Esophagus muscularis mucosa (tissue), 4 donors: ENCODE data around the gene FAM107B. TPM values are rescaled to one million over a fixed set of nuclear protein-coding genes. Genes with fewer than 3 reads are reported as not detected.
A peak's percentile ranks its signal among the peaks of the same experiment; 100 is the strongest.

ENCODE experiments used
- DNase-seq: peaks from one replicate; pipeline ENCODE4 v3.0.0-alpha.2; 2017; ENCODE audit errors: extremely low spot score
- H3K27ac ChIP-seq, 4 donors: fragments of 200-600 bp; sonication (generic); replicated peaks in 1 of 4; 1 replicate in 3 of 4; 2 replicates in 1 of 4; pipeline ENCODE4 v1.5.1; 2016 to 2019; ENCODE audit warnings: mild to moderate bottlenecking in 1 of 4
- H3K27me3 ChIP-seq, 4 donors: fragments of 200-600 bp; sonication (generic); one replicate each; pipeline versions ENCODE4 v1.5.1 to v1.6.0; 2016 to 2019
- H3K36me3 ChIP-seq, 4 donors: fragments of 200-600 bp; sonication (generic); one replicate each; pipeline ENCODE4 v1.5.1; 2016 to 2019
- H3K4me1 ChIP-seq, 4 donors: fragments of 200-600 bp; sonication (generic); one replicate each; pipeline ENCODE4 v1.5.1; 2016 to 2019
- H3K4me3 ChIP-seq, 4 donors: fragments of 200-600 bp; sonication (generic); 1 replicate in 2 of 4; 2 replicates in 2 of 4; pipeline ENCODE4 v1.5.1; 2016 to 2019; ENCODE audit warnings: mild to moderate bottlenecking in 4 of 4, moderate library complexity in 1 of 4
- H3K9me3 ChIP-seq, 4 donors: fragments of 200-600 bp; sonication (generic); 1 replicate in 3 of 4; 2 replicates in 1 of 4; pipeline ENCODE4 v1.5.1; 2016 to 2019
- CTCF ChIP-seq, 3 experiments: fragments of 200-600 bp in 2 of 3; fragments of 450-650 bp in 1 of 3; sonication (generic) in 2 of 3; IDR thresholded peaks; one replicate each; pipeline ENCODE4 v1.5.1; 2017 to 2019; ENCODE audit warnings: antibody characterized with exemption in 3 of 3, mild to moderate bottlenecking in 2 of 3, moderate library complexity in 1 of 3
- EP300 ChIP-seq: sonication (generic); formaldehyde crosslinking; IDR thresholded peaks from one replicate; pipeline ENCODE4 v1.6.1; 2017; ENCODE audit warnings: antibody characterized with exemption
- POLR2A ChIP-seq: fragments of 450-650 bp; IDR thresholded peaks from one replicate; pipeline ENCODE4 v1.6.1; 2017; ENCODE audit warnings: antibody characterized with exemption, moderate library complexity, mild to moderate bottlenecking, low read depth
- POLR2AphosphoS5 ChIP-seq, 2 donors: sonication (generic); formaldehyde crosslinking; IDR thresholded peaks; one replicate each; pipeline ENCODE4 v1.6.1; 2017; ENCODE audit warnings: antibody characterized with exemption in 2 of 2
- WGBS: methylation state at CpG from one replicate; pipeline ENCODE4 v1.1.5; 2018; 5-methylcytosine and 5-hydroxymethylcytosine counted together
- intact Hi-C: fragments of 100-400 bp; cut with DNase I; formaldehyde crosslinking; loops from one replicate; pipeline ENCODE4 v1.15.1; 2023
- total RNA-seq, 4 donors: library from RNA; depleted of rRNA; stranded (reverse); fragments of >200 nt; gene quantifications; one replicate each; pipeline versions ENCODE4 v1.1.0 to v1.2.1, GENCODE V29; 2016

FAM107B gene
- total RNA-seq, 4 donors from 2014 or later: 7.5 to 14.1 (median 9.4) TPM

DNA sequence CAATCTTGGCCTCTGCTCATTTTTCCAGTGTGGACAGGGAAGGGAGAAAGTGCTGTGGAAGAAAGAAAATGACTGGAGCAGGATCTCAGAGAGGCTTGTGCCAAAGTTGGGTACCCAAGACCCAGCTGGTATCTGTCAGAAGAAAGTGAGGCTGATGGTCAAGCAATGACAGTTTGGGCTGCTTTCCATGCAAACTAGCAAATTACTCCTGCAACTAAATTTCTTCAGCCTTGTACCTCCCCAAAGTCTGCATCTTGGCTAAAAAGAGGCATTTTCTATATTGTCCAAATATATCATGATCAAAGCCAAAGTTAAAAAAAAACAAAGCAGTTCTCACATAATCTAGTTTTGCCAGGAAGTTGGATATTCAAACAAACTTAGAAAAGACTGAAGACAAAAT lies 235.5 kb downstream of the FAM107B start:
- Histone ChIP-seq H3K36me3 (no peaks in the 10 kb centered on the region), H3K4me3 (no peak overlapping the region), H3K9me3 (no peaks in the 10 kb centered on the region), H3K27me3 (no peaks in the 10 kb centered on the region), H3K4me1 (peaks cover 3 to 24% (median 15%) of the 10 kb centered on the region in 4 donors), H3K27ac (no peak overlapping the region)
- TF ChIP-seq POLR2AphosphoS5 (IDR thresholded peaks at IDR 0.05) (no peak), POLR2A (no peak), CTCF (IDR thresholded peaks at IDR 0.05) (no peak), EP300 (no peak)
- DNase-seq: no peak
- intact Hi-C loops: loop anchor here (5.0 kb wide), 1 partner anchor 283 kb away; no protein-coding TSS in a partner anchor

DNA sequence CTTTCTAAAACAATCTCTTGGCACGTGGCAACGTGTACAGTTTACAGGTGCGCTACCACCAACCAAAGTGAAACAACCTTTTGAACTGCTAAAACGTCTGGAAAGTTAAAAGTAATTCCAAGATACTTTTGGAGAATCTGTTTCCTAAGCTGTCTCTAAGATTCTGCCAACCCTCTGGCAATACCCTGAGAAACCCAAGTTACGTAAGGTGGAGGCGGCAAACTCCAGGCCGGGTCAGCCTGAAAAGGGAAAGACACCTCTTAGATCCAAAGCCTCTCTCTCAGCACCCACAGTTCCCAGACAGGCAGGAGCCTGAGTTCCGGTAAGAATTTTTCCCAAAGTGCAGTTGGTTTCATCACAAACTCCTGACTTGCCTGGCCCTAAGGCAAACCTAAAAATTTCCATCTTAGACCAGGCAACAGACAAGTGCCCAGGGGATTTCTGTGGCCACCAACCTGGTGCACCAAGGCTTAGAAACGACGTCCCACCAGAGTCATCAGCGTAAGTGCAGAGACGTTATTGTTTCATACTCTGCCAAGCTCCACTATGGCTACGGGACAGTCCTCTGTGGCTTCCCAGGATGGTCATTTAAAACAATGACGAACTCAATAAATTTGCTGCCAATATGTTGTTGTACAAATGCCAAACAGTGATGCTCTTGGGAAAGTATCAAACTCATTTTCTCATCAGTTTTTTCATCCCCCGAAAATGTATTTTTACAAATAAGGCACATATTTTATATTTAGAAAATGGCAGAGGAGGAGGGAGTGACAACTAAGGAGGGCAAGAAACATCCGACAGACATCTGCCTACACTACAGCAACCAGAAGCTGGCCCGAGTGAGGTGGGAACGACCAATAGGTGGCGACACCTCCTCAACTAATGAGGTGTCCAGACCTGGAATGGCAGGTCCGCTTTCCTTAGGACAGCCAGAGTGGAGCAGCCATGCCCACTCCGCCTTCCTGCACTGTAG lies 238.2 kb downstream of the FAM107B start:
- Histone ChIP-seq H3K4me3 (no peak overlapping the region), H3K27me3 (no peaks in the 10 kb centered on the region), H3K36me3 (no peaks in the 10 kb centered on the region), H3K4me1 (peaks cover 3 to 26% (median 23%) of the 10 kb centered on the region in 4 donors), H3K9me3 (no peaks in the 10 kb centered on the region), H3K27ac (no peak overlapping the region)
- TF ChIP-seq CTCF (IDR thresholded peaks at IDR 0.05): peak; percentile 56 to 61 (median 60)
- TF ChIP-seq POLR2AphosphoS5 (IDR thresholded peaks at IDR 0.05): no peak
- 74% methylated on average over 21 of the region's 21 CpGs for WGBS
- DNase-seq: no peak
- intact Hi-C loops: loop anchor here (5.0 kb wide), 1 partner anchor 286 kb away; no protein-coding TSS in a partner anchor

DNA sequence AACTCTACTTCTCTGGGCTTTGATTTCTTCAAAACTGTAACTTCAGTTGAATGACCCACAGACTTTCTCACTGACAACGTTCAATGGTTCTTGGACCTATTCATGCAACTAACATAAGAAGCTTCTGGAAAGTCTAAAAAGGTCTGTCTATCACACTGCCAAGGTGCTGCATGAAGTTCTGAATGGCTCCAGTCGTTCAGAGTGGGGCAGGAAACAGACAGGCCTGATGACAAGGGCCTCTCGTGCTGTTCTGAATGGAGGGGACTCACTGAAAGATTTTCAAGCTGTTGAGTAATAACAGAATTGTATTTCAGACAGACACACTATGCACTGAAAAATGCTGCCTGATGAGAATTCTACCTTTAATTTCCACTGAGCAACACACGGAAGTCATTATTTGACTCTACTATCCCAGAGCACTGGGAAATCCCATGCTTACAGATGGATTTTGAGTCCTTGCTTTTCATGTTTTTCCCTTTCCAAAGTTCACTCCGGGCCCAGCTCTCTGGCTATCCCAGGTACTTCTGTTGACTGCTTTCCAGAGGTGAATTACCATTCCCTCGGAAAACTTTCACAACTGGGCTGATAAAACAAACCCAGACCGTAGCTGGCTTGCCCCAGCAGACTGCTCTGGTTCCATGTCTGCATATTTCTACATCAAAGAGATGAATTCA lies 239.1 kb downstream of the FAM107B start:
- no peak overlapping the region for H3K4me3 ChIP-seq
- intact Hi-C loops: loop anchor here (5.0 kb wide), 1 partner anchor 287 kb away; no protein-coding TSS in a partner anchor
- H3K27ac ChIP-seq: no peak overlapping the region

GRCh38 chr10:14534152-14534551 lies 240.5 kb downstream of the FAM107B start:
- H3K4me3 ChIP-seq: no peak overlapping the region
- H3K36me3 ChIP-seq: peaks cover 0 to 10% (median under 1%) of the 10 kb centered on the region in 4 donors
- no peak overlapping the region for H3K27ac ChIP-seq
- TF ChIP-seq CTCF (IDR thresholded peaks at IDR 0.05) (no peak), POLR2AphosphoS5 (IDR thresholded peaks at IDR 0.05) (no peak), POLR2A (no peak), EP300 (no peak)
- intact Hi-C loops: no loop called here
- H3K9me3 ChIP-seq: no peaks in the 10 kb centered on the region
- H3K4me1 ChIP-seq: peaks cover 3 to 24% (median 11%) of the 10 kb centered on the region in 4 donors
- WGBS: 98% methylated on average over 7 of the region's 7 CpGs
- DNase-seq: no peak
- H3K27me3 ChIP-seq: no peaks in the 10 kb centered on the region

More for the DNA sequence above, 239.1 kb downstream of the FAM107B start:
- no peaks in the 10 kb centered on the region for H3K9me3 ChIP-seq
- no peak for DNase-seq
- no peak for TF ChIP-seq POLR2A
- no peak for TF ChIP-seq POLR2AphosphoS5 (IDR thresholded peaks at IDR 0.05)
- no peak for TF ChIP-seq CTCF (IDR thresholded peaks at IDR 0.05)
- no peak for TF ChIP-seq EP300
- no peaks in the 10 kb centered on the region for H3K27me3 ChIP-seq
- H3K4me1 ChIP-seq: peaks cover 3 to 26% (median 22%) of the 10 kb centered on the region in 4 donors
- no peaks in the 10 kb centered on the region for H3K36me3 ChIP-seq
- 76% methylated on average over 7 of the region's 7 CpGs for WGBS
